ENCODE results near the gene CAV1. TPM values are rescaled to one million over a fixed set of nuclear protein-coding genes. Genes with fewer than 3 reads are reported as not detected.

CAV1 gene
- total and polyA plus RNA-seq, 2 of the 13 experiments (the other 11 are each of a cell fraction or from before 2014, with no cell fraction given), result 0.40 TPM; not detected in 1

GRCh38 chr7:116487907-116488521 is 36.8 kb upstream of the CAV1 start:
- BruUV-seq (replicated peaks), result no TSS peak
- ATAC-seq (no peak), DNase-seq (ENCODE audit: low spot score) (no peak), FAIRE-seq (no peak)
- POLR2A ChIA-PET, result no interaction called here
- H3K79me2 ChIP-seq (ENCODE audit: insufficient read depth, low read length), result no peaks in the 10 kb centered on the region
- CTCF ChIA-PET (ENCODE audit: low intra/inter-chr PET ratio, low total read pairs), result no interaction called here
- H2AFZ ChIP-seq (ENCODE audit: low read length), result no peak overlapping the region
- no peak overlapping the region for H3K4me2 ChIP-seq (ENCODE audit: low read depth, low read length)
- intact Hi-C loops (cut with micrococcal nuclease; ENCODE audit: unreplicated experiment) (no loop called here), in situ Hi-C loops (cut with HindIII; ENCODE audit: extremely low pct_ligation_motif_present, low pct_unique_long_range_greater_than_20kb) (no loop called here)
- H3K27ac ChIP-seq (ENCODE audit: extremely low read length, insufficient read depth, low read length), result no peak overlapping the region
- H3K9me3 ChIP-seq (ENCODE audit: low read length), result no peaks in the 10 kb centered on the region
- H3K4me3 ChIP-seq (replicated peaks in 1 of 3; ENCODE audit: insufficient read depth in 1 of 3, low read depth in 2 of 3, low read length in 3 of 3), result no peak overlapping the region
- H3K9ac ChIP-seq (ENCODE audit: insufficient read depth, low read depth, low read length), result no peak overlapping the region
- H3K27me3 ChIP-seq (ENCODE audit: control insufficient read depth in 1 of 2, insufficient read depth in 2 of 2, low read length in 2 of 2), result no peaks in the 10 kb centered on the region
- TF ChIP-seq ZNF710 (CRISPR knock-in tag; IDR thresholded peaks at IDR 0.05; ENCODE audit: borderline replicate concordance), result no peak
- no peak for TF ChIP-seq ZNF562 (CRISPR knock-in tag; IDR thresholded peaks at IDR 0.05; ENCODE audit: borderline replicate concordance)
- no peak for TF ChIP-seq LCORL (IDR thresholded peaks at IDR 0.05)
- no peak for TF ChIP-seq LCORL (CRISPR knock-in tag; IDR thresholded peaks at IDR 0.05)
- no peak for TF ChIP-seq ZFX (CRISPR knock-in tag; IDR thresholded peaks at IDR 0.05; ENCODE audit: low read depth)
- no peak for TF ChIP-seq KLF11 (CRISPR knock-in tag; IDR thresholded peaks at IDR 0.05)
- no peak for TF ChIP-seq ZNF33A (CRISPR knock-in tag; IDR thresholded peaks at IDR 0.05; ENCODE audit: borderline replicate concordance)
- TF ChIP-seq ETV6 (CRISPR knock-in tag; conservative IDR thresholded peaks at IDR 0.05), result no peak
- TF ChIP-seq GLI4 (CRISPR knock-in tag; IDR thresholded peaks at IDR 0.05; ENCODE audit: borderline replicate concordance), result no peak
- no peak for TF ChIP-seq ZNF232 (CRISPR knock-in tag; IDR thresholded peaks at IDR 0.05; ENCODE audit: borderline replicate concordance)
- WGBS (ENCODE audit: low lambda C conversion rate), result 31% methylated on average over 5 of the region's 5 CpGs
- no peaks in the 10 kb centered on the region for H3K36me3 ChIP-seq (replicated peaks in 1 of 2; ENCODE audit: control insufficient read depth in 1 of 2, insufficient read depth in 2 of 2, low read length in 2 of 2)
- H4K20me1 ChIP-seq (ENCODE audit: insufficient read depth, low read length), result no peaks in the 10 kb centered on the region
- no peaks in the 10 kb centered on the region for H3K4me1 ChIP-seq (ENCODE audit: insufficient read depth, low read length)

All from HepG2 (cell line).